Prostate gland (tissue), 2 donors: ENCODE results near the gene SNX1. TPM values are rescaled to one million over a fixed set of nuclear protein-coding genes. Genes with fewer than 3 reads are reported as not detected.

Experiments used
- DNase-seq: peaks from one replicate; pipeline ENCODE4 v3.0.0-alpha.2; 2019; ENCODE audit warnings: low spot score
- H3K27ac ChIP-seq, 2 donors: fragments of 200-600 bp; sonication (generic); 2 replicates each; pipeline ENCODE4 v1.5.1; 2017 to 2019
- H3K27me3 ChIP-seq: fragments of 200-600 bp; sonication (generic); replicated peaks from 2 replicates; pipeline ENCODE4 v1.5.1; 2019; ENCODE audit not compliant: insufficient read depth
- H3K36me3 ChIP-seq, 2 donors: fragments of 200-600 bp; sonication (generic); 1 replicate in 1 of 2; 2 replicates in 1 of 2; pipeline versions ENCODE4 v1.5.1 to v1.8.1; 2017 to 2019
- H3K4me1 ChIP-seq: fragments of 200-600 bp; sonication (generic); replicated peaks from 2 replicates; pipeline ENCODE4 v1.5.1; 2019
- H3K4me3 ChIP-seq, 2 donors: fragments of 200-600 bp; sonication (generic); 2 replicates each; pipeline ENCODE4 v1.5.1; 2017 to 2019
- H3K9me3 ChIP-seq: fragments of 200-600 bp; sonication (generic); 2 replicates; pipeline ENCODE4 v1.5.1; 2017
- POLR2A ChIP-seq: fragments of 450-650 bp; IDR thresholded peaks from one replicate; pipeline ENCODE4 v1.6.1; 2016; ENCODE audit warnings: antibody characterized with exemption, mild to moderate bottlenecking
- POLR2AphosphoS5 ChIP-seq: sonication (generic); formaldehyde crosslinking; IDR thresholded peaks from one replicate; pipeline ENCODE4 v1.6.1; 2017; ENCODE audit warnings: antibody characterized with exemption
- WGBS: methylation state at CpG from one replicate; pipeline ENCODE4 v1.1.5; 2018; 5-methylcytosine and 5-hydroxymethylcytosine counted together
- intact Hi-C: fragments of 100-400 bp; cut with DNase I; formaldehyde crosslinking; loops from one replicate; pipeline ENCODE4 v1.14.2; 2022
- total RNA-seq, 2 donors: library from RNA; depleted of rRNA; stranded (reverse); fragments of >200 nt; gene quantifications; one replicate each; pipeline ENCODE4 v1.1.0, GENCODE V29; 2016
- TF ChIP-seq, protein P1 (sequence below), 4 experiments: fragments of 200-600 bp in 2 of 4; fragments of 450-650 bp in 2 of 4; sonication (generic) in 2 of 4; IDR thresholded peaks; 1 replicate in 3 of 4; 2 replicates in 1 of 4; pipeline ENCODE4 v1.5.1; 2016 to 2019; ENCODE audit warnings: antibody characterized with exemption in 4 of 4, mild to moderate bottlenecking in 2 of 4, moderate library complexity in 2 of 4

Gene SNX1
- total RNA-seq, 2 donors from 2014 or later, result 109 to 110 TPM

DNA sequence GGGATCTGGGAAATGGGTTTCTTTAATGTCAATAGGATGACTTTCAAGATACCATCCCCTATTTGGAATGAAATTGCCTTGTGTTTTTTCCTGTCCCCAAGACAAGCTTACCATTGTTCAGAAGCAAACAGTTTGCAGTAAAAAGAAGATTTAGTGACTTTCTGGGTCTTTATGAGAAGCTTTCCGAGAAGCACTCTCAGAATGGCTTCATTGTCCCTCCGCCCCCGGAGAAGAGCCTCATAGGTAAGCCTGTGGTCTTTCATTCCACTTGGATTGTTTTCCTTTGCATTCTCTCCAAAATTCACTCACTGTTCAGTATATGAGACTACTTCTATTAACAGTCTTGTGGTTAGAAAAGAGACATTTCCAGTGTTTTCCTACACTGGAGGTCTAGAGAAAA, 30.2 kb downstream of the SNX1 start:
- Histone ChIP-seq H3K36me3 (peaks cover 3 to 16% of the 10 kb centered on the region in 2 donors), H3K4me1 (no peaks in the 10 kb centered on the region), H3K27ac (no peak overlapping the region), H3K9me3 (no peaks in the 10 kb centered on the region), H3K4me3 (no peak overlapping the region), H3K27me3 (no peaks in the 10 kb centered on the region)
- no peak for DNase-seq
- TF ChIP-seq, protein P1, sequence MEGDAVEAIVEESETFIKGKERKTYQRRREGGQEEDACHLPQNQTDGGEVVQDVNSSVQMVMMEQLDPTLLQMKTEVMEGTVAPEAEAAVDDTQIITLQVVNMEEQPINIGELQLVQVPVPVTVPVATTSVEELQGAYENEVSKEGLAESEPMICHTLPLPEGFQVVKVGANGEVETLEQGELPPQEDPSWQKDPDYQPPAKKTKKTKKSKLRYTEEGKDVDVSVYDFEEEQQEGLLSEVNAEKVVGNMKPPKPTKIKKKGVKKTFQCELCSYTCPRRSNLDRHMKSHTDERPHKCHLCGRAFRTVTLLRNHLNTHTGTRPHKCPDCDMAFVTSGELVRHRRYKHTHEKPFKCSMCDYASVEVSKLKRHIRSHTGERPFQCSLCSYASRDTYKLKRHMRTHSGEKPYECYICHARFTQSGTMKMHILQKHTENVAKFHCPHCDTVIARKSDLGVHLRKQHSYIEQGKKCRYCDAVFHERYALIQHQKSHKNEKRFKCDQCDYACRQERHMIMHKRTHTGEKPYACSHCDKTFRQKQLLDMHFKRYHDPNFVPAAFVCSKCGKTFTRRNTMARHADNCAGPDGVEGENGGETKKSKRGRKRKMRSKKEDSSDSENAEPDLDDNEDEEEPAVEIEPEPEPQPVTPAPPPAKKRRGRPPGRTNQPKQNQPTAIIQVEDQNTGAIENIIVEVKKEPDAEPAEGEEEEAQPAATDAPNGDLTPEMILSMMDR (IDR thresholded peaks at IDR 0.05), result no peak
- intact Hi-C loops, result no loop called here
- WGBS, result 47% methylated on average over 3 of the region's 3 CpGs

DNA sequence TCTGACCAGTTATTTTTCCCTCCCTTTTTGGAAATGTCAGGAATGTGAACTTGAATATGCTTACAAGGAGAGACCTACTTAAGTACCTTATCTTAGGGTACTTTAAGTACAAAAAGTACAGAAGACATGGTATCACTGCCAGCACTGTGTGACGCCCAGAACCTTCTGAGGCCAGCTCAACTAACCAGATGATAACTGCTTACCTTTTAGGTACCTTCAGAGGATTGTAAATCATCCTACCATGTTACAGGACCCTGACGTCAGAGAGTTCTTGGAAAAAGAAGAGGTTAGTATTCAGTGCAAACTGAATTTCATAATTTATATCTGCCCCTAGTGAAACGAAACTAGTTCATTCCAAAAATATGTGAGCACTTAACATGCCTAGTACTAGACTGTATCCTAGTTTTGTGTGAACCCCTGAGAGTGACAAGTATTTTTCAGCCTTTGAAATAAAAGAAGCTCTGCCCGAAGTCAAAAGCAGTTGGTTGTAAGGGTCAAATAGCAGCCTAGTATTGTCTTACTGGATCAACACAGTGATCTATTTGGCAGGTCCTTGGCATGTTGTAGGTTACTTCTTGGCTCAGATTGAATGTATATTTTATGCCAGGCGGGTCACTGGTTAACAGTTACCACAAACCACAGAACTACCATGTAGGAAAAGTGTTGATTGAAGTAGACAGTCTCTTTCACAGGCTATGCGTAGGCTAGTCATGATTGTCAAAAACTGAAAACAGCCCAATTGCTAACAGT, 31.9 kb downstream of the SNX1 start:
- Histone ChIP-seq H3K4me1 (no peaks in the 10 kb centered on the region), H3K27ac (no peak overlapping the region), H3K36me3 (peaks cover 12 to 16% of the 10 kb centered on the region in 2 donors), H3K4me3 (no peak overlapping the region), H3K9me3 (no peaks in the 10 kb centered on the region), H3K27me3 (no peaks in the 10 kb centered on the region)
- intact Hi-C loops, result no loop called here
- TF ChIP-seq POLR2A, result no peak
- no peak for TF ChIP-seq POLR2AphosphoS5
- TF ChIP-seq, protein P1 (IDR thresholded peaks at IDR 0.05), result no peak
- DNase-seq, result no peak
- WGBS, result 50% methylated on average over 6 of the region's 6 CpGs

DNA sequence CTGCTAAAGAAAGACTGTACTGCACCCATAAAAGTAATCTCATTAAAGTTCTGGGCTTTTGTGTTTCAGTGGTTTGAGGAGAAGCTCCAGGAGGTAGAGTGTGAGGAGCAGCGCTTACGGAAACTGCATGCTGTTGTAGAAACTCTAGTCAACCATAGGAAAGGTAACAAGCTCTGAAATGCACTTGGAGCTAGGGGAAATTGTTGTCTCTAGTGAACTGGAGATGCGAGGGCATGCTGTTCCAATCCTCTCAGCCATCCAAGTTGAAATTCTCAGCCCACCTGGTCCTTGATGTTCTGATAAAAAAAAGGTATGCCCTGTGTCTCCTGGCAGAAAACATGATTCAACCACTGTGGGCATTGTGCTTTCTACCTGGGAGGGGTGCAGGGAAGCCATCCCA, 34.4 kb downstream of the SNX1 start:
- no peaks in the 10 kb centered on the region for H3K4me1 ChIP-seq
- no peak for DNase-seq
- no peak overlapping the region for H3K4me3 ChIP-seq
- H3K27ac ChIP-seq, result no peak overlapping the region
- H3K9me3 ChIP-seq, result no peaks in the 10 kb centered on the region
- WGBS, result 90% methylated on average over 3 of the region's 3 CpGs
- intact Hi-C loops, result no loop called here
- peaks cover 11 to 17% of the 10 kb centered on the region in 2 donors for H3K36me3 ChIP-seq
- TF ChIP-seq POLR2AphosphoS5, result no peak
- TF ChIP-seq, protein P1 (IDR thresholded peaks at IDR 0.05), result no peak
- no peak for TF ChIP-seq POLR2A
- no peaks in the 10 kb centered on the region for H3K27me3 ChIP-seq

GRCh38 chr15:64131547-64131946, 35.8 kb downstream of the SNX1 start:
- 95% methylated on average over 7 of the region's 7 CpGs for WGBS
- no peak for DNase-seq
- TF ChIP-seq POLR2A (no peak), POLR2AphosphoS5 (no peak)
- TF ChIP-seq, protein P1 (IDR thresholded peaks at IDR 0.05), result no peak
- intact Hi-C loops, result no loop called here
- no peaks in the 10 kb centered on the region for H3K27me3 ChIP-seq
- no peak overlapping the region for H3K27ac ChIP-seq
- no peaks in the 10 kb centered on the region for H3K4me1 ChIP-seq
- H3K36me3 ChIP-seq, result peaks cover 18 to 25% of the 10 kb centered on the region in 2 donors
- H3K4me3 ChIP-seq, result no peak overlapping the region
- no peaks in the 10 kb centered on the region for H3K9me3 ChIP-seq

DNA sequence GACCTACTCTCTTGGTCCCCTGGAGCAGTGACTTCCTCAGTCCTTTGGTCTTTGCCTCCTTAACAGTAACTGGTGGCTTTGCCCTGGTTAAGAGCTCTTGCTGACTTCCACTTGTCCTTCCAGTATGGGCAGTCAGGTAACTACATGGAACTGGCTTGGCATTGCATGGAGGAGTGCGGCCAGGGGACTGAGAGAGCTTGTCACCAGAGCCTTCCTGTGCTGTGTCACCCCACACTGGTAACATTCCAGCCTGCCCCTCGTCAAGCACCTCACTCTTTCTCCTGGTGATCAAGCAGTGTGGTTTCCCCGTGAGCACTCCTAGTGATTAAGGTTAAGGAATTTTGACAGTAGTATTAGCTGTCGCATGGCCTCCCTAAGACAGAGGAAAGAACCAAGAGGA, 36.4 kb downstream of the SNX1 start:
- intact Hi-C loops, result no loop called here
- WGBS, result 90% methylated on average over 4 of the region's 4 CpGs
- H3K4me3 ChIP-seq, result no peak overlapping the region
- peaks cover 25% of the 10 kb centered on the region in 2 donors for H3K36me3 ChIP-seq
- H3K27me3 ChIP-seq, result no peaks in the 10 kb centered on the region
- no peaks in the 10 kb centered on the region for H3K4me1 ChIP-seq
- H3K27ac ChIP-seq, result no peak overlapping the region
- H3K9me3 ChIP-seq, result no peaks in the 10 kb centered on the region
- no peak for DNase-seq
- TF ChIP-seq POLR2AphosphoS5, result no peak
- TF ChIP-seq POLR2A, result no peak
- TF ChIP-seq, protein P1 (IDR thresholded peaks at IDR 0.05), result no peak
